Thymus (tissue), 11 donors: Measurements from ENCODE around the gene FAM156A. TPM values are rescaled to one million over a fixed set of nuclear protein-coding genes. Genes with fewer than 3 reads are reported as not detected.
A peak's percentile ranks its signal among the peaks of the same experiment; 100 is the strongest.
"Not testable (repeated sequence)": the region's sequence is repeated elsewhere in the genome, so short reads cannot be mapped to it uniquely, and the experiment has no call there.

Source experiments
- DNase-seq, 9 donors: peaks; one replicate each; pipeline ENCODE4 v3.0.0-alpha.2; 2013; ENCODE audit warnings: low spot score in 9 of 9, low read depth in 6 of 9, missing footprints in 1 of 9
- H3K27ac ChIP-seq, 2 donors: one replicate each; pipeline ENCODE4 v1.5.1; 2013; ENCODE audit warnings: control low read depth in 1 of 2, low read depth in 1 of 2, low read length in 1 of 2, mild to moderate bottlenecking in 1 of 2, moderate library complexity in 1 of 2
- H3K27me3 ChIP-seq, 2 donors: one replicate each; pipeline ENCODE4 v1.5.1; 2013; ENCODE audit warnings: low read length in 1 of 2; ENCODE audit not compliant: control insufficient read depth in 2 of 2, insufficient read depth in 1 of 2
- H3K36me3 ChIP-seq, 2 donors: one replicate each; pipeline ENCODE4 v1.5.1; 2013; ENCODE audit warnings: low read length in 1 of 2, mild to moderate bottlenecking in 1 of 2, moderate library complexity in 1 of 2; ENCODE audit not compliant: control insufficient read depth in 2 of 2, insufficient read depth in 2 of 2
- H3K4me1 ChIP-seq, 2 donors: one replicate each; pipeline ENCODE4 v1.5.1; 2013; ENCODE audit warnings: low read length in 2 of 2; ENCODE audit not compliant: control insufficient read depth in 2 of 2, insufficient read depth in 2 of 2
- H3K4me3 ChIP-seq, 2 donors: one replicate each; pipeline ENCODE4 v1.5.1; 2013; ENCODE audit warnings: low read length in 2 of 2, control low read depth in 1 of 2, mild to moderate bottlenecking in 1 of 2
- H3K9me3 ChIP-seq, 2 donors: one replicate each; pipeline ENCODE4 v1.5.1; 2013; ENCODE audit warnings: low read length in 1 of 2, mild to moderate bottlenecking in 1 of 2; ENCODE audit not compliant: control insufficient read depth in 2 of 2, insufficient read depth in 1 of 2
- WGBS: extraction: QIAGEN DNeasy Blood & Tissue Kit; methylation state at CpG from one replicate; pipeline ENCODE4 v1.1.7; 2013; 5-methylcytosine and 5-hydroxymethylcytosine counted together
- polyA plus RNA-seq: library from polyadenylated mRNA; stranded (reverse); fragments of 200-250 nt; gene quantifications from one replicate; pipeline ENCODE4 v1.2.3, GENCODE V29; 2013
- total RNA-seq: library from RNA; stranded (reverse); fragments of 120-200 nt; gene quantifications from one replicate; pipeline ENCODE4 v1.2.4, GENCODE V29; 2013
- donor health status: healthy.

The FAM156A gene
- total and polyA plus RNA-seq, 2 donors, result 8.7 to 14.8 TPM

DNA sequence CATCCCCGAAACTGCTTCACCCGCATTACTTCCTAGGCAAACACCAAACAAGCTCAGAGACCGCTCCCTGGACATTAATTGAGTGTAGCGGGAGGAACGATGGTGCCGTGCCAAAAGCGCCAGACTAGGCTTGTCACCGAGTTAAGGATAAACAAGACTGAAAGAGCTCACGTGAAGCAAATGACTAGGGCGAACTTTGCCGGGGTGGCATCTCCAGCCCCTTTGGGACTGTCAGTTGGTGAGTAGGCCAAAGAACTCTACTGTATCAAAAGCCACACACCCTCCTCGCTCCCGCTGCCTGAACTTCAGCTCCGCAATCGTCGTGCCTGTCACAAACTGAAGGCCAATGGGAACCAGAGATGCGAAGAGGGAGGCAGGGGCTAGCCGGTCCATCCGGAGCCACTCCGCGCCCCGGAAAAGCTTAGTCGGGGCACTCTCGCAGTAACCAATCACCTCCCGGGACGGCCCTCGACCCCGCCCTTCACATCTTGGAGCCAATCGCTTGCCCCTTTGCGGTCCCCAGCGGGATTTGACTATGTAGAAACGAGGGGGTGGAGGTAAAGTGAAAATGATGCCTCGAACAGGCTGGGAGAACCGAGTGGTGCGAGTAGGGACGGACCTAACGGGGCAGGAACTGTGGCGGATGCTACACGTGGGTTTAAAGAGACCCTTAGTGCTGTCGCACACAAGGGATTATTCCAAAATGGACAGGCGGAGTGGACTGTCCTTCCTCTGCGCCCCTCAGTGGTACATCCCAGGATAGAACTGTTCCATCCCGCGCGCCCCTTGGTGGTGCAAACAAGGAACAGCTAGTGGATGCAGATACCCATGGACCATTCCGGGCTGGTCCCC, 37.0 kb upstream of the FAM156A start:
- WGBS, result under 1% methylated on average over 46 of the region's 46 CpGs
- peak; percentile 75 to 95 (median 86) for DNase-seq
- Histone ChIP-seq H3K36me3 (no peaks in the 10 kb centered on the region), H3K4me1 (peaks cover 2 to 15% of the 10 kb centered on the region in 2 donors), H3K27ac (peak overlapping the region; percentile 94 to 99), H3K9me3 (no peaks in the 10 kb centered on the region), H3K27me3 (peaks cover 0 to 10% of the 10 kb centered on the region in 2 donors), H3K4me3 (peak overlapping the region; percentile 53 to 68)

DNA sequence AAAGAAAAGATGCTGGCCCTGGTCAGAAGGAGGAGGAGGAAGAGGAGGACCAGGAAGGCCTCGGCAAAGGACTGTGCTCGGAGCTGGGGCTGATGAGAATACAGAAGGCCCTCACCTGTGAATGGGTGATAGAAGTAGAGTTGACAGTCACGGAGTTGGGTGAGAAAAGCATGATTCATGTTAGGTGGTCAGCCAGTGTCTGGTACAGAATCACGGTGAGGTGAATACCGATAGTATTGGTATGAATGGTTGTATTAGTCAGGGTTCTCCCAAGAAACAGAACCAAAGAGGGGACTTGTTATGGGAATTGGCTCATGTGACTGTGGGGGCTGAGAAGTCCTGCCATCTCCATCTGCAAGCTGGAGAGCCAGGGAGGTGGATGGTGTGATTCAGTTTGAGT, 32.5 kb upstream of the FAM156A start:
- no peak for DNase-seq
- H3K36me3 ChIP-seq, result no peaks in the 10 kb centered on the region
- no peak overlapping the region for H3K27ac ChIP-seq
- no peak overlapping the region for H3K4me3 ChIP-seq
- no peaks in the 10 kb centered on the region for H3K9me3 ChIP-seq
- no peaks in the 10 kb centered on the region for H3K27me3 ChIP-seq
- peaks cover 0 to 10% of the 10 kb centered on the region in 2 donors for H3K4me1 ChIP-seq
- 98% methylated on average over 5 of the region's 5 CpGs for WGBS

GRCh38 chrX:52990011-52990631, 31.8 kb upstream of the FAM156A start:
- not testable (repeated sequence) for H3K27ac ChIP-seq, H3K4me1 ChIP-seq, H3K4me3 ChIP-seq, H3K27me3 ChIP-seq, H3K36me3 ChIP-seq, H3K9me3 ChIP-seq
- DNase-seq, result peak in 6 of 9 donors; percentile 26 to 69 (median 38)
- WGBS, result 42% methylated on average over 7 of the region's 7 CpGs

DNA sequence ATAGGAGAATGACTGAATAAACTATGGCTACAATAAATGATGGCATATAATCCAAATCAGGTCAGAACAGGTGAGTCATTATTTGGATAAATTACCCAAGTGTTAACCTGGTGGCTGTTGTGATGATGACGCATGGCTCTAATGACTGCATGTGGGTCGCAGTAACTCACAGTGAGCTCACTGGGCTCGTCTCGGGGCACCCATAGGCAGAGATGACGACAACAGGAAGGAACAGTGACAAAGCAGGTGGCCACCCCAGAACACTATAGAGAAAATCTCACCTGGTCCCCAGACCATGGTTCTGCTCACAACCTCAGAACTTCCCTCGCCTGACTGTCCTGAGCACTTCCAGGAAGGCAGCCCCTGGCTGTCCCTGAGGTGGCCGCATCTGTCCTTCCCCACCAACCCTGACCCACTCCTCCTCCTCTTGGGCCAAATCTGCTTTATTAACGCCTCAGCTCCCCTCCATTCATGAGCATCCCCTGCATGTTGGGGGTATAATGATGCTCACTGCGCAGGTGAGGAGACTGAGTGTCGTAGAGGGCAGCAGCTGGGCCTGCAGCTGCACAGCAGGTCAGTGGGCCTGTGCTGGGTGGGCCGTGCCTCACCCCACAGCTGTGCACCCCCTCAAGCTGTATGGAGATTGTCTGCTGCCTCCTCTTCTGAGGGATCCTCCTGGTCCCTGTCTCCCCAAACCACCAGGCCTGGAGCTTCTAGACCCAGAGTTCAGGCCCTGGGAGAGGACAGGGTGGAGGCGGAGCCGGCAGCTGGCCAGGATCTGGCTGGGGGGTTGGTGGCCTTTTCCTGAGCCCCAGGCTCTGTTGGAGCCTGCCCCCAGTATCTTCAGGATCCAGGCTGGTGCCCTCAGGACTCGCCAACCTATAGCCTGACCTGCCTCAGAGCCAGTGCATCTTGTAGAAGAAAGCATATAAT, 30.9 kb upstream of the FAM156A start:
- Histone ChIP-seq H3K4me3 (no peak overlapping the region), H3K27me3 (no peaks in the 10 kb centered on the region), H3K27ac (no peak overlapping the region), H3K4me1 (peaks cover 0 to 6% of the 10 kb centered on the region in 2 donors), H3K9me3 (no peaks in the 10 kb centered on the region), H3K36me3 (no peaks in the 10 kb centered on the region)
- no peak for DNase-seq
- 95% methylated on average over 14 of the region's 14 CpGs for WGBS

DNA sequence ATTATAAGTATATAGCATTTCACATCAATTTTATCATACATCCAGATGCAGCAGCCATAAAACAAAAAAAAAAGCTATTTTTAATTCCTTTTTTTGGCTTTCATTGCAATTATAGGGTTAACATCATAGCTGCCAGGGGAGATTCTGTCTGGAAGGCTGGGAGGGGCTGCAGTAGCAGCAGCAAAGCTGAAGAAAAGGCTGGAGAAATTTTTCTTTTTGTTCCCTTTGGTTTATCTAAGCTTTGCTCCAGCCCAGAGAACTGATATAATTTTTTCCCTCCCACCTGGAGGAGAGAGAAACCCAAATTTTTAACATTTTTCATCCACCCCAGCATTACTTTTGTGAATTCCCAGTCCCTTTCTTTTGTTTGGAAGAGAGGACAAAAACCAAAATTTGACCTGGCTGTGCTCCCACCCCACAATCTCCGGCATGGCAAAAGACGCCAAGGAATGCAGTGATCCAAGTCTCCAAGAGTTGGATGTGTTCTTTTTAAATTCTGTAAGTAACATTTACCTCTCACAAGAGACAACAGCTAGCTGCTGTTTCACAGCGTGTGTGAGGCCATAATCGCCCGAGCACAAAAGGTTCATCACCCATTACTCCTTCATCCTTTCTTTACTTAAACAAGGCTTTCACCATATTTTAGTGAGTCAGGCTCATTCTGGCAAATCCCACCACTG, 25.1 kb upstream of the FAM156A start:
- no peaks in the 10 kb centered on the region for H3K36me3 ChIP-seq
- no peaks in the 10 kb centered on the region for H3K27me3 ChIP-seq
- no peak overlapping the region for H3K4me3 ChIP-seq
- no peaks in the 10 kb centered on the region for H3K9me3 ChIP-seq
- H3K27ac ChIP-seq, result no peak overlapping the region
- no peaks in the 10 kb centered on the region for H3K4me1 ChIP-seq
- WGBS, result 90% methylated on average over 5 of the region's 5 CpGs
- no peak for DNase-seq

DNA sequence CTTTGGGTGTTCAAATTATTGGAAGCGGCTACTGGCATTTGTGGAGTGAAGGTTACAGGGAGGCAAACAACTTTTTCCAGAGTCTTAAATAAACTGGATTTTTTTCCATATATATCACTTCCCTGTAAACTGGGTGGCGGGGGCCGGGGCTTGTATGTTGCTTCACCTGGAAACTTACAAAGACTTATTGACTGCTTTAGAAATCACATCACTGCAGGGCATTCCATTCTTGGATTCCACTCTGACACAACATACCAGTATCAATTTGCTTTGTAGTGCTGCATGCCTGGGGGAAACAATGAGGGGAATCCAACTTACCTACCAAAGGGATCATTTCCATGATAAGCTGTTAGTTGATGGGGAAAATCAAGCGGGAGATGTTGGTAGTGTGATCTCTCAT, 21.7 kb upstream of the FAM156A start:
- Histone ChIP-seq H3K4me1 (no peaks in the 10 kb centered on the region), H3K36me3 (no peaks in the 10 kb centered on the region), H3K27ac (no peak overlapping the region), H3K9me3 (no peaks in the 10 kb centered on the region), H3K27me3 (no peaks in the 10 kb centered on the region), H3K4me3 (no peak overlapping the region)
- DNase-seq, result no peak
- 99% methylated on average over 4 of the region's 4 CpGs for WGBS

DNA sequence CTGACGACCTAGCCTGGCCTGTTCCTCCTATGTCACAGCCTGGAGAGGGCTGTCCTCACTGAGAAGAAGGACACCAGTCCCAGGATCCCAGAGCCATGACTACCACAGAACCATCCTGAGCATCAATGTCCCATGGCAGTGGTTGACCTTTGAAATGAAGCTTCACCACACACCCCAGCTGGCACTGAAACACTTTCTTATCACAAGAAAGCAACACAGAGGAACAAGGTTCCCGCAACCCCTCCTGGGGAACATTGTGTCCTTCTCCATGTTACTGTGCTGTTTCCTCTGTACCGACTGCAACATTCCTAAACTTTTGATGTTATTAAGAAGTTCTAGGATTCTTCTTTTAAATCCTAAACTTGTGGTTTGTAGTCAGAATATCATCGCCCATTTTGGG, 21.2 kb upstream of the FAM156A start:
- Histone ChIP-seq H3K9me3 (no peaks in the 10 kb centered on the region), H3K27ac (no peak overlapping the region), H3K4me3 (no peak overlapping the region), H3K36me3 (no peaks in the 10 kb centered on the region), H3K4me1 (no peaks in the 10 kb centered on the region), H3K27me3 (no peaks in the 10 kb centered on the region)
- DNase-seq, result no peak
- WGBS, result 93% methylated on average over 4 of the region's 4 CpGs

- Histone ChIP-seq H3K27ac (no peak overlapping the region), H3K4me1 (no peaks in the 10 kb centered on the region), H3K36me3 (no peaks in the 10 kb centered on the region), H3K9me3 (no peaks in the 10 kb centered on the region), H3K27me3 (no peaks in the 10 kb centered on the region), H3K4me3 (no peak overlapping the region)
- WGBS, result 99% methylated on average over 2 of the region's 2 CpGs
- no peak for DNase-seq
Observed at GRCh38 chrX:52977953-52978352, 19.6 kb upstream of the FAM156A start.
